Mesendoderm (in vitro differentiated cells): ENCODE results near the gene KRIT1.

Source experiments
- DNase-seq: peaks from one replicate; pipeline ENCODE4 v3.0.0; 2013
- H2AK5ac ChIP-seq: 2 replicates; pipeline ENCODE4 v1.6.1; 2013; ENCODE audit warnings: low read length, inconsistent platforms
- H2BK120ac ChIP-seq: 2 replicates; pipeline ENCODE4 v1.6.1; 2013; ENCODE audit warnings: low read depth, mild to moderate bottlenecking, low read length, moderate library complexity, mixed read lengths
- H2BK15ac ChIP-seq: replicated peaks from 2 replicates; pipeline ENCODE4 v1.6.1; 2013; ENCODE audit warnings: low read depth, mild to moderate bottlenecking, moderate library complexity
- H2BK5ac ChIP-seq: 2 replicates; pipeline ENCODE4 v1.6.1; 2013; ENCODE audit warnings: low read length, inconsistent platforms
- H3K18ac ChIP-seq: 2 replicates; pipeline ENCODE4 v1.6.1; 2013; ENCODE audit warnings: mild to moderate bottlenecking, low read length, mixed read lengths
- H3K23ac ChIP-seq: one replicate; pipeline ENCODE4 v1.6.1; 2013; ENCODE audit warnings: low read length
- H3K27ac ChIP-seq: 2 replicates; pipeline ENCODE4 v1.5.1; 2013; ENCODE audit warnings: low read depth, mild to moderate bottlenecking, inconsistent platforms, low read length, moderate library complexity
- H3K27me3 ChIP-seq: 2 replicates; pipeline ENCODE4 v1.6.1; 2013; ENCODE audit warnings: low read length, control low read depth, mild to moderate bottlenecking, inconsistent platforms; ENCODE audit not compliant: insufficient read depth, poor library complexity
- H3K36me3 ChIP-seq: 2 replicates; pipeline ENCODE4 v1.6.1; 2013; ENCODE audit warnings: low read length, inconsistent platforms; ENCODE audit not compliant: control insufficient read depth, insufficient read depth
- H3K4ac ChIP-seq: one replicate; pipeline ENCODE4 v1.6.1; 2013; ENCODE audit warnings: low read depth, mild to moderate bottlenecking, low read length, moderate library complexity
- H3K4me1 ChIP-seq: 2 replicates; pipeline ENCODE4 v1.6.1; 2013; ENCODE audit warnings: low read depth, low read length, inconsistent platforms; ENCODE audit not compliant: control insufficient read depth
- H3K4me2 ChIP-seq: 2 replicates; pipeline ENCODE4 v1.6.1; 2013; ENCODE audit warnings: low read length
- H3K4me3 ChIP-seq: 2 replicates; pipeline ENCODE4 v1.5.1; 2013; ENCODE audit warnings: mild to moderate bottlenecking, low read length
- H3K56ac ChIP-seq: one replicate; pipeline ENCODE4 v1.6.1; 2013; ENCODE audit warnings: low read length
- H3K79me1 ChIP-seq: 2 replicates; pipeline ENCODE4 v1.6.1; 2013; ENCODE audit warnings: low read length, inconsistent platforms
- H3K79me2 ChIP-seq: 2 replicates; pipeline ENCODE4 v1.6.1; 2013; ENCODE audit warnings: mild to moderate bottlenecking, low read length; ENCODE audit not compliant: control insufficient read depth, insufficient read depth
- H3K9ac ChIP-seq: 2 replicates; pipeline ENCODE4 v1.6.1; 2013; ENCODE audit warnings: low read length, inconsistent platforms
- H4K5ac ChIP-seq: one replicate; pipeline ENCODE4 v1.6.1; 2013; ENCODE audit warnings: low read length
- H4K8ac ChIP-seq: one replicate; pipeline ENCODE4 v1.6.1; 2013; ENCODE audit warnings: low read depth, mild to moderate bottlenecking, control low read depth, low read length, moderate library complexity
- WGBS: extraction: QIAGEN DNeasy Blood & Tissue Kit; methylation state at CpG from one replicate; pipeline ENCODE4 v1.1.7; 2013; ENCODE audit warnings: low lambda C conversion rate, missing lambda C conversion rate; ENCODE audit not compliant: insufficient coverage; ENCODE audit errors: extremely low coverage; 5-methylcytosine and 5-hydroxymethylcytosine counted together

KRIT1 gene

DNA sequence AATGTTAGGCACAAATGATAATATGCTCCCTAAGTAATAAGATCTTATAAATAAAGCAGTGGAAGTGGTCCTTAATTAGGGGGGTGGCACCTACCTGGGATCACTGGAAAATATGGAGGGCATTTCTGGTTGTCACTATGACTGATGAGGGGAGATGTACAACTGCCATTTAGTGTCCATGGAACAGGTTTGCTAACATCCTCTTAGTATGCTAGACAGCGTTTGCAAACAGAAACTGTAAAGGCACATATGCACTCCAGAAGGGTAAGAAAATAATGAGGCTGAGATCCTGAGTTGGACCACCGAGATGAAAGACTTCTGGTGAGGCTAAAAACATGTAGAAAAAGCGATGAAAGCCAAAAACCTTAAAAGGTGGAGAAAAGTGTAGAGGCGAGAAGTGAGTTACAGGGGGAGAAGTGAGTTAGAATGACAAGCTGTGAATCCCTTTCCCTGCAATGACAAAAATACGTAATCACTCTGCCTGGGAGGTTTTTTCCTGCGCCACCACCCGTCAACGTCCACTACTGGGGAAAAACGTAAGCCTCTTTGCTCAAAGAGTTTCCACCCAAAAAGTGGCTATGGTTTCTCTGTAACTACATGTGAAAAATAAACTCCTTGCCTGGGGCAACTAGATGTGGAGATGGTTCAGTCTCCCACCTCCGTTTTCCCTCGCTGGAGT, 767 bp downstream of the KRIT1 start:
- no peak overlapping the region for H2BK15ac ChIP-seq
- peaks cover 7% of the 10 kb centered on the region for H3K4me1 ChIP-seq
- peak overlapping the region; percentile 91 for H3K4me2 ChIP-seq
- no peak overlapping the region for H4K8ac ChIP-seq
- no peak overlapping the region for H3K4ac ChIP-seq
- H3K79me2 ChIP-seq: peaks cover 25% of the 10 kb centered on the region
- H4K5ac ChIP-seq: no peak overlapping the region
- no peak overlapping the region for H2AK5ac ChIP-seq
- DNase-seq: no peak
- H3K36me3 ChIP-seq: no peaks in the 10 kb centered on the region
- no peak overlapping the region for H2BK120ac ChIP-seq
- H3K23ac ChIP-seq: peak overlapping the region; percentile 48
- H3K18ac ChIP-seq: peak overlapping the region; percentile 33
- no peak overlapping the region for H2BK5ac ChIP-seq
- peak overlapping the region; percentile 98 for H3K56ac ChIP-seq
- H3K27ac ChIP-seq: peak overlapping the region; percentile 98
- no peaks in the 10 kb centered on the region for H3K27me3 ChIP-seq
- WGBS: no CpG with 5 or more reads among the region's 11 CpGs
- peaks cover 11% of the 10 kb centered on the region for H3K79me1 ChIP-seq
- peak overlapping the region; percentile 92 for H3K4me3 ChIP-seq
- peak overlapping the region; percentile 89 for H3K9ac ChIP-seq

DNA sequence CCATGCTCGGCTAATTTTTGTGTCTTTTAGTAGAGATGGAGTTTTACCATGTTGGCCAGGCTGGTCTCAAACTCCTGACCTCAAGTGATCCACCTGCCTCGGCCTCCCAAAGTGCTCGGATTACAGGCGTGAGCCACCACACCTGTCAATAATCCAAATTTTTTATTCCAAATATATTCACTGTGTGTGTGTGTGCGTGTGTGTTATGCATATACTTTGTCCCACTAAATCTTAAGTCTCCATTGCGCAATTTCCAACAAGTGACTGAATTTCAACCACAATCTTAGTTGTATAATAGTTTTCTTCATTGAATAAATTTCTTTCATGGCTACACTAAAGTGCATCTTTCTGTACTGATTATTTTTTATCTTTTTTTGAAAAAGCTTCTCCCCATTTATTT, 2.7 kb downstream of the KRIT1 start:
- WGBS: no CpG with 5 or more reads among the region's 6 CpGs
- no peak overlapping the region for H3K4me2 ChIP-seq
- peaks cover 4% of the 10 kb centered on the region for H3K4me1 ChIP-seq
- no peak overlapping the region for H2BK5ac ChIP-seq
- no peak overlapping the region for H2AK5ac ChIP-seq
- no peak overlapping the region for H4K8ac ChIP-seq
- peaks cover 9% of the 10 kb centered on the region for H3K79me1 ChIP-seq
- H3K27ac ChIP-seq: no peak overlapping the region
- H3K27me3 ChIP-seq: no peaks in the 10 kb centered on the region
- H3K23ac ChIP-seq: no peak overlapping the region
- no peak overlapping the region for H3K18ac ChIP-seq
- no peaks in the 10 kb centered on the region for H3K36me3 ChIP-seq
- no peak for DNase-seq
- H3K79me2 ChIP-seq: peaks cover 17% of the 10 kb centered on the region
- no peak overlapping the region for H2BK120ac ChIP-seq
- no peak overlapping the region for H3K4ac ChIP-seq
- H3K9ac ChIP-seq: no peak overlapping the region
- no peak overlapping the region for H3K4me3 ChIP-seq
- no peak overlapping the region for H2BK15ac ChIP-seq
- H3K56ac ChIP-seq: no peak overlapping the region
- no peak overlapping the region for H4K5ac ChIP-seq

DNA sequence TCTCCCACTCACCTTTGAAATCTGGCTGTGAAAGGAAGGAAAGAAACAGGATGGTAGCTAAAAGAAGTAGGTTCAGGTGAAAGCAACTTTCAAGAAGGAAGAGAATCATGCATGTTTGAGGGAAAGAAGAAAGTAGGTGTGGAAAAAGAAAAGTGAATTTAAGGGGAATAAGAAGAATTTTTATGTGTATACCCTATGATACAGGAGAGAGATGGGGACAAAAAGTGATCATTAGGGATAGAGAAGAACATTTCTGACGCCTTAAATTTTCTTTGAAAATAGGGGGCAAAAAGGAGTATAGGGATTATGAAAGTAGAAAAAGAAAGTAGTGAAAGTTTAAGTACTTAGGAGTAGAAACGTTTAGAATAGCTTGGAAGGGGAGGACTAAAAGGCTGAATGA, 15.2 kb downstream of the KRIT1 start:
- DNase-seq: no peak
- no peak overlapping the region for H2AK5ac ChIP-seq
- H3K9ac ChIP-seq: no peak overlapping the region
- H3K36me3 ChIP-seq: no peaks in the 10 kb centered on the region
- H4K5ac ChIP-seq: no peak overlapping the region
- H3K23ac ChIP-seq: no peak overlapping the region
- no peaks in the 10 kb centered on the region for H3K79me2 ChIP-seq
- WGBS: 100% methylated on average over 2 of the region's 2 CpGs
- H3K27me3 ChIP-seq: no peaks in the 10 kb centered on the region
- no peak overlapping the region for H2BK120ac ChIP-seq
- H3K18ac ChIP-seq: no peak overlapping the region
- H3K56ac ChIP-seq: no peak overlapping the region
- H3K4ac ChIP-seq: no peak overlapping the region
- no peak overlapping the region for H2BK15ac ChIP-seq
- no peaks in the 10 kb centered on the region for H3K79me1 ChIP-seq
- H2BK5ac ChIP-seq: no peak overlapping the region
- no peak overlapping the region for H3K27ac ChIP-seq
- no peak overlapping the region for H3K4me3 ChIP-seq
- no peak overlapping the region for H4K8ac ChIP-seq
- no peaks in the 10 kb centered on the region for H3K4me1 ChIP-seq
- no peak overlapping the region for H3K4me2 ChIP-seq

DNA sequence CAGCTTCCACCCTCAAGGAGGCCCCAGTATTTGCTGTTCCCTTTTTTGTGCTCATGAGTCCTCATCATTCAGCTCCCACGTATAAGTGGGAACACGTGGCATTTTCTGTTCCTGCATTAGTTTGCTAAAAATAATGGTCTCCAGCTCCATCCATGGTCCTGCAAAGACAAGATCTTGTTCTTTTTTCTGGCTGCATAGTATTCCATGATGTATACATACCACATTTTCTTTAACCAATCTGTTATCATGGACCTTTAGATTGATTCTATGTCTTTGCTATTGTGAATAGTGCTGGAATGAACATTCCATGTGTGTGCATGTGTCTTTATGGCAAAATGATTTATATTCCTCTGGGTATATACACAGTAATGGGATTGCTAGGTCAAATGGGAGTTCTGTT, 17.0 kb downstream of the KRIT1 start:
- Histone ChIP-seq H2BK120ac (no peak overlapping the region), H4K8ac (no peak overlapping the region)
- WGBS: no CpG with 5 or more reads among the region's 2 CpGs

DNA sequence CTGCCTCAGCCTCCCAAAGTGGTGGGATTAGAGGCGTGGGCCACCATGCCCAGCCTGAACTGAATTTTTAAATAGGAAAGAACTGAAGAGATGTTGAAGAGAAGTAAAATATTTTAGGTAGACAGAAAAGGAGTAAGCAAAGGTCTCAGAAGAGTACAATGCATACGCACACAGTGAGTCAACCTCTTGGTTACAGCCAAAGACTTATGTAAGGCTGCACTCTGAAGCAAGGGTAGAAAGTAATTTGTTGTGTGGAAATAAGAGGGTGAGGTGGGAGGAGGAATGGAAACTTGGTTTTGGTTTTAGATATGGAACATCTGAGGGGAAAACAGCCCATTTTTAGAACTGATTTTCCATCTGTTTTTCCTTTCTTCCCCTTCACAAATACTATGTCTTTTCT, 17.6 kb downstream of the KRIT1 start:
- H3K4me1 ChIP-seq: no peaks in the 10 kb centered on the region
- H3K4ac ChIP-seq: no peak overlapping the region

More for the DNA sequence above, 17.0 kb downstream of the KRIT1 start:
- Histone ChIP-seq H3K36me3 (no peaks in the 10 kb centered on the region), H3K23ac (no peak overlapping the region), H3K56ac (no peak overlapping the region), H3K79me1 (no peaks in the 10 kb centered on the region), H3K9ac (no peak overlapping the region), H3K27me3 (no peaks in the 10 kb centered on the region), H2BK5ac (no peak overlapping the region), H3K4me2 (no peak overlapping the region), H3K27ac (no peak overlapping the region), H4K5ac (no peak overlapping the region), H2AK5ac (no peak overlapping the region), H2BK15ac (no peak overlapping the region), H3K79me2 (no peaks in the 10 kb centered on the region), H3K4me1 (no peaks in the 10 kb centered on the region), H3K4me3 (no peak overlapping the region), H3K18ac (no peak overlapping the region), H3K4ac (no peak overlapping the region)
- no peak for DNase-seq

DNA sequence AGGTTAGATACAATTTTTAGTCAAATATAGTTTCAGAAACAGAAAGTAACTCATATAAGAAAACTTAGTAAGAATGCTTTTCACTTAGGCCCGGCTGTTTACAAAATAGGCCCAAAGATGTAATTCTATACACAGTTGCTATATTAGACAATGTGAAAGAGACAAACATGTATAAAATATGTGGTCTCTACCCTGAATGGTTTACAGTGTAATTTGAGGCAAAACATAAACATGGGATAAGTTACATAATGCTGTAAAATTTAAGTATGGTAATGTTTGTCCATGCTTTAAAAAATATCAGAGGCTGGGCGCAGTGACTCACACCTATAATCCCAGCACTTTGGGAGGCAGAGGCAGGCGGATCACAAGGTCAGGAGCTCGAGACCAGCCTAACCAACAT, 18.7 kb downstream of the KRIT1 start:
- Histone ChIP-seq H2BK120ac (no peak overlapping the region), H3K56ac (no peak overlapping the region), H3K4me2 (no peak overlapping the region), H3K18ac (no peak overlapping the region), H3K79me2 (no peaks in the 10 kb centered on the region), H2BK5ac (no peak overlapping the region), H3K4me1 (no peaks in the 10 kb centered on the region), H4K8ac (no peak overlapping the region), H3K23ac (no peak overlapping the region), H4K5ac (no peak overlapping the region), H3K27me3 (no peaks in the 10 kb centered on the region), H3K36me3 (no peaks in the 10 kb centered on the region), H2AK5ac (no peak overlapping the region), H3K9ac (no peak overlapping the region), H3K4ac (no peak overlapping the region), H3K79me1 (no peaks in the 10 kb centered on the region), H3K27ac (no peak overlapping the region), H2BK15ac (no peak overlapping the region), H3K4me3 (no peak overlapping the region)
- DNase-seq: no peak
- WGBS: no CpG with 5 or more reads among the region's 4 CpGs

More for the DNA sequence above, 17.6 kb downstream of the KRIT1 start:
- Histone ChIP-seq H3K23ac (no peak overlapping the region), H3K79me2 (no peaks in the 10 kb centered on the region), H3K9ac (no peak overlapping the region), H3K27me3 (no peaks in the 10 kb centered on the region), H4K5ac (no peak overlapping the region), H2AK5ac (no peak overlapping the region), H2BK15ac (no peak overlapping the region), H3K18ac (no peak overlapping the region), H3K36me3 (no peaks in the 10 kb centered on the region), H2BK5ac (no peak overlapping the region), H3K56ac (no peak overlapping the region), H2BK120ac (no peak overlapping the region), H3K4me2 (no peak overlapping the region), H3K27ac (no peak overlapping the region), H3K4me3 (no peak overlapping the region), H3K79me1 (no peaks in the 10 kb centered on the region), H4K8ac (no peak overlapping the region)
- WGBS: no CpG with 5 or more reads among the region's 2 CpGs
- no peak for DNase-seq
